Measurements from ENCODE around the gene RBKS. TPM values are rescaled to one million over a fixed set of nuclear protein-coding genes. Genes with fewer than 3 reads are reported as not detected.

RBKS gene
- total and polyA plus RNA-seq, 2 of the 8 experiments (the other 6 are each of a cell fraction or from before 2014, with no cell fraction given) = 1.1 to 1.5 TPM

DNA sequence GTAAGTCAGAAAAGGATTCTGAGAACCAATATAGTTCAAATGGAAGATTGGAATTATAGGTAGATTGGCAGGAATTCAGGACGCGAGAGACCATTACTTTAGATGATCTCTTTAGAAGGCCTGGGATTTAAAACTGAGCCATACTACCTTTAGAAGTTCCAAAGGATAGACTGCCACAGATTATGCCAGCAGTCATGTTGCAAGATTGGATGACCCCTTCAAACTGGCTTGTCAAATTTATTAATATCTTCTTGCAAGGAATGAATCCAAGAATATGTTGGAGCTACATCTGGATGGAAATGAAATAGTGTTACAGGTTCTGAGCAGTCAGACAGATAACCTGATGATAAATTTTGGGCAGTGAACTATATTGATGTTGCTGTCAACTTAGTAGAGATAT, 22.3 kb upstream of the RBKS start:
- no peaks in the 10 kb centered on the region for H3K23me2 ChIP-seq (ENCODE audit: low read depth, low read length)
- no peak overlapping the region for H3K4me2 ChIP-seq (ENCODE audit: insufficient read depth in 1 of 2, low read depth in 2 of 2, low read length in 2 of 2)
- DNase-seq (ENCODE audit: low read depth in 1 of 2, low spot score in 2 of 2) = no peak
- H3K9me3 ChIP-seq (ENCODE audit: insufficient read depth in 2 of 2, low read depth in 1 of 2, low read length in 1 of 2) = no peaks in the 10 kb centered on the region
- H3K79me2 ChIP-seq (ENCODE audit: control insufficient read depth in 1 of 2, insufficient read depth in 2 of 2, low read length in 2 of 2) = no peaks in the 10 kb centered on the region
- CTCF ChIA-PET (ENCODE audit: partially characterized antibody) = no interaction called here
- no peak overlapping the region for H2AK5ac ChIP-seq (ENCODE audit: low read depth, low read length)
- H4K5ac ChIP-seq (ENCODE audit: insufficient read length, low read depth, low read length) = no peak overlapping the region
- no peak overlapping the region for H4K91ac ChIP-seq (replicated peaks; ENCODE audit: insufficient read length, low read length)
- no peak overlapping the region for H2BK120ac ChIP-seq (replicated peaks; ENCODE audit: low read depth, low read length)
- no peak overlapping the region for H2BK5ac ChIP-seq (ENCODE audit: low read depth, low read length)
- no peak overlapping the region for H2AFZ ChIP-seq (ENCODE audit: low read length)
- no peak for TF ChIP-seq KDM5A (IDR thresholded peaks at IDR 0.05; ENCODE audit: low read length)
- no peak for TF ChIP-seq TAF7 (optimal IDR thresholded peaks at IDR 0.05; ENCODE audit: borderline replicate concordance, low read depth, low read length)
- TF ChIP-seq NANOG (IDR thresholded peaks at IDR 0.05; ENCODE audit: insufficient read depth, low read depth, low read length, poor library complexity, severe bottlenecking) = no peak
- no peak for TF ChIP-seq RNF2 (IDR thresholded peaks at IDR 0.05; ENCODE audit: borderline replicate concordance, low read depth, low read length, missing control alignments, poor library complexity, severe bottlenecking)
- TF ChIP-seq SP1 (IDR thresholded peaks at IDR 0.05; ENCODE audit: low read depth, low read length) = no peak
- no peak for TF ChIP-seq EZH2 (IDR thresholded peaks at IDR 0.05; ENCODE audit: low read depth, low read length, severe bottlenecking)
- no peak for TF ChIP-seq CTBP2 (IDR thresholded peaks at IDR 0.05; ENCODE audit: borderline replicate concordance, insufficient read depth, insufficient read length, low read length)
- no peak for TF ChIP-seq SRF (IDR thresholded peaks at IDR 0.05; ENCODE audit: low read depth, low read length)
- TF ChIP-seq SUZ12 (IDR thresholded peaks at IDR 0.05; ENCODE audit: low read length) = no peak
- TF ChIP-seq PHF8 (conservative IDR thresholded peaks at IDR 0.05; ENCODE audit: low read depth, low read length) = no peak
- POLR2A ChIA-PET (ENCODE audit: partially characterized antibody) = interaction anchor here (1.1 kb wide), 1 partner anchor 7 kb away, joined by 3 read pairs; no protein-coding TSS in a partner anchor
- no peak overlapping the region for H3K4me3 ChIP-seq (ENCODE audit: extremely low read depth in 1 of 4, insufficient read depth in 2 of 4, low read depth in 3 of 4, low read length in 4 of 4)
- no peak overlapping the region for H4K8ac ChIP-seq (ENCODE audit: extremely low read depth, insufficient read depth, low read length)
- no peaks in the 10 kb centered on the region for H3K79me1 ChIP-seq (ENCODE audit: low read depth, low read length)
- H3K4ac ChIP-seq (replicated peaks; ENCODE audit: insufficient read length, low read depth, low read length) = no peak overlapping the region
- H3K56ac ChIP-seq (replicated peaks; ENCODE audit: insufficient read length, low read depth, low read length) = no peak overlapping the region
- H3K14ac ChIP-seq (ENCODE audit: insufficient read length) = no peak overlapping the region
- H2BK15ac ChIP-seq (ENCODE audit: low read length) = no peak overlapping the region
- no peak overlapping the region for H3K9ac ChIP-seq (replicated peaks in 1 of 4; ENCODE audit: extremely low read depth in 1 of 4, low read depth in 3 of 4, low read length in 3 of 4)
- no peak overlapping the region for H3K27ac ChIP-seq (ENCODE audit: low read depth, low read length)
- no peak overlapping the region for H2BK20ac ChIP-seq (ENCODE audit: low read length)
- no peak overlapping the region for H2BK12ac ChIP-seq (ENCODE audit: low read depth, low read length)
- WGBS, 2 experiments (ENCODE audit: extremely low coverage in 1 of 2, insufficient coverage in 1 of 2, insufficient read length in 1 of 2, insufficient replicate concordance in 2 of 2, low coverage in 1 of 2, low lambda C conversion rate in 2 of 2, missing lambda C conversion rate in 1 of 2) = 96% methylated on average over 2 of the region's 2 CpGs; no CpG with 5 or more reads in 1 of the 2 experiments
- 0 out of 7 replicates have a peak, but pooled peaks cover 0 to 2% (median 0%) of the 10 kb centered on the region in 4 experiments for H3K4me1 ChIP-seq (replicated peaks in 1 of 4; ENCODE audit: control insufficient read depth in 3 of 4, insufficient read depth in 4 of 4, low read length in 3 of 4)
- H3K27me3 ChIP-seq (replicated peaks in 1 of 4; ENCODE audit: control insufficient read depth in 3 of 4, extremely low read depth in 1 of 4, insufficient read depth in 3 of 4, low read length in 3 of 4) = no peaks in the 10 kb centered on the region
- H4K20me1 ChIP-seq (replicated peaks in 1 of 2; ENCODE audit: control insufficient read depth in 1 of 2, insufficient read depth in 2 of 2, low read length in 2 of 2) = no peaks in the 10 kb centered on the region
- no peaks in the 10 kb centered on the region for H3K36me3 ChIP-seq (ENCODE audit: control insufficient read depth in 2 of 4, insufficient read depth in 4 of 4, low read length in 3 of 4)
- no peak overlapping the region for H3K23ac ChIP-seq (ENCODE audit: insufficient read length)
- no peak overlapping the region for H3K18ac ChIP-seq (ENCODE audit: extremely low read depth, low read length)
- no peak for FAIRE-seq

All from H1 (cell line).